Osteocyte (in vitro differentiated cells): ENCODE data around the gene SEMA3A. TPM values are rescaled to one million over a fixed set of nuclear protein-coding genes. Genes with fewer than 3 reads are reported as not detected.
A peak's percentile ranks its signal among the peaks of the same experiment; 100 is the strongest.

Source experiments
- DNase-seq: peaks from one replicate; pipeline ENCODE4 v3.0.0; 2021; ENCODE audit warnings: mixed read lengths; ENCODE audit not compliant: unreplicated experiment; ENCODE audit errors: extremely low spot score
- H3K27ac Mint-ChIP-seq: one replicate; pipeline ENCODE4 v1.8.0; 2021; ENCODE audit warnings: mild to moderate bottlenecking, mixed read lengths; ENCODE audit not compliant: unreplicated experiment
- H3K27me3 Mint-ChIP-seq: one replicate; pipeline ENCODE4 v1.8.0; 2021; ENCODE audit warnings: mixed read lengths; ENCODE audit not compliant: unreplicated experiment
- H3K36me3 Mint-ChIP-seq: one replicate; pipeline ENCODE4 v1.8.0; 2021; ENCODE audit warnings: mixed read lengths; ENCODE audit not compliant: unreplicated experiment
- H3K4me1 Mint-ChIP-seq: one replicate; pipeline ENCODE4 v1.8.0; 2021; ENCODE audit warnings: mixed read lengths; ENCODE audit not compliant: unreplicated experiment
- H3K4me3 Mint-ChIP-seq: one replicate; pipeline ENCODE4 v1.8.0; 2021; ENCODE audit warnings: mild to moderate bottlenecking, moderate library complexity, mixed read lengths; ENCODE audit not compliant: unreplicated experiment
- H3K9me3 Mint-ChIP-seq: one replicate; pipeline ENCODE4 v1.8.0; 2021; ENCODE audit warnings: mixed read lengths; ENCODE audit not compliant: unreplicated experiment
- CTCF ChIP-seq: fragments of 200-600 bp; sonication (generic); IDR thresholded peaks from 2 replicates; pipeline ENCODE4 v1.5.0; 2021; ENCODE audit warnings: antibody characterized with exemption, mild to moderate bottlenecking, moderate library complexity
- total RNA-seq: library from RNA; stranded (reverse); gene quantifications from 2 replicates; pipeline ENCODE4 v1.2.1, GENCODE V29; 2021

SEMA3A gene
- total RNA-seq, 1 donor from 2014 or later, result 2.4 TPM

- TF ChIP-seq CTCF, result no peak
- DNase-seq, result no peak
- Mint-ChIP-seq H3K4me3 (no peak overlapping the region), H3K9me3 (no peaks in the 10 kb centered on the region), H3K27me3 (no peaks in the 10 kb centered on the region), H3K4me1 (peaks cover 25% of the 10 kb centered on the region), H3K27ac (no peak overlapping the region), H3K36me3 (no peaks in the 10 kb centered on the region)
These were observed 60.4 kb downstream of the SEMA3A start for GRCh38 chr7:84134169-84134568.

DNA sequence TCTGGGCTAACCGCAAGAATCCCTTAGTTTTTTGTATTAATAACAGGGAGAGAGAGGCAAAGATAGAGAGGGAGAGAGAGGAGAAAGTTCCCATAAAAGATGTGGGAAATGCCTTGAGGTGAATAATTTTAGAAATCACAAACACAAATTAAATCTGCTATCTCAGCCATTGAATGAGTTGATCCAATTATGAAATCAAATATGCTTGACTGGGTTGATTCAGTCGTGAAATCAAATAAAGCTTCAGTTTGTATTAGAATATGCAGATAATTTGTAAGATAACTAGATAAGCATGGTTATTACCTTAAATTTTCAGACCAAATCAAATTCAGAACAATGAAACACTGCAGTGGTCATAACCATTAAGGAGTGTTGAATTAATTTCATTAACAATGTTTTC is 68.9 kb downstream of the SEMA3A start:
- peaks cover 34% of the 10 kb centered on the region for H3K4me1 Mint-ChIP-seq
- H3K4me3 Mint-ChIP-seq, result no peak overlapping the region
- H3K27ac Mint-ChIP-seq, result no peak overlapping the region
- H3K27me3 Mint-ChIP-seq, result no peaks in the 10 kb centered on the region
- H3K36me3 Mint-ChIP-seq, result peaks cover 2% of the 10 kb centered on the region
- H3K9me3 Mint-ChIP-seq, result no peaks in the 10 kb centered on the region
- no peak for TF ChIP-seq CTCF
- no peak for DNase-seq

- TF ChIP-seq CTCF, result no peak
- Mint-ChIP-seq H3K9me3 (no peaks in the 10 kb centered on the region), H3K27me3 (no peaks in the 10 kb centered on the region), H3K36me3 (peaks cover 2% of the 10 kb centered on the region), H3K4me3 (peak overlapping the region; percentile 24), H3K4me1 (peaks cover 27% of the 10 kb centered on the region), H3K27ac (peak overlapping the region; percentile 67)
- no peak for DNase-seq
These were observed 70.5 kb downstream of the SEMA3A start for GRCh38 chr7:84123965-84124547.

- Mint-ChIP-seq H3K36me3 (peaks cover 2% of the 10 kb centered on the region), H3K9me3 (no peaks in the 10 kb centered on the region), H3K4me3 (no peak overlapping the region), H3K27me3 (no peaks in the 10 kb centered on the region), H3K27ac (peak overlapping the region; percentile 77), H3K4me1 (peaks cover 18% of the 10 kb centered on the region)
- no peak for TF ChIP-seq CTCF
- DNase-seq, result no peak
These were observed 71.8 kb downstream of the SEMA3A start for GRCh38 chr7:84122582-84123360.

DNA sequence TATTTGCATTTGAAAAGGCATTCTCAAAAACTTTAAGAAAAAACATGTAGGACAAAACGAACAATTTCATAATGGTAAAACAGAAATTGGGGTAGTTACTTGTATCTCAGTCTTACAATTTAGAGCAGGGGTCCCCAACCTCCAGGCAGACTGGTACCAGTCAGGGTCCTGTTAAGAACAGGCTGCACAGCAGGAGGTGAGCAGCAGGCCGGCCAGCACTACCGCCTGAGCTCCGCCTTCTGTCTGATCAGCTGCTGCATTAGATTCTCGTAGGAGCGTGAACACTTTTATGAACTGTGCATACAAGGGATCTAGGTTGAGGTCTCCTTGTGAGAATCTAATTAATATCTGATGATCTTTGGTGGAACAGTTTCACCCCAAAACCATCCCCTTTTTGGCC is 77.3 kb downstream of the SEMA3A start:
- H3K27ac Mint-ChIP-seq, result no peak overlapping the region
- no peak for DNase-seq
- no peak overlapping the region for H3K4me3 Mint-ChIP-seq
- no peaks in the 10 kb centered on the region for H3K36me3 Mint-ChIP-seq
- H3K9me3 Mint-ChIP-seq, result no peaks in the 10 kb centered on the region
- H3K27me3 Mint-ChIP-seq, result no peaks in the 10 kb centered on the region
- peaks cover 24% of the 10 kb centered on the region for H3K4me1 Mint-ChIP-seq
- TF ChIP-seq CTCF, result no peak
